ENCODE results near the gene KCNQ1.

Gene KCNQ1

DNA sequence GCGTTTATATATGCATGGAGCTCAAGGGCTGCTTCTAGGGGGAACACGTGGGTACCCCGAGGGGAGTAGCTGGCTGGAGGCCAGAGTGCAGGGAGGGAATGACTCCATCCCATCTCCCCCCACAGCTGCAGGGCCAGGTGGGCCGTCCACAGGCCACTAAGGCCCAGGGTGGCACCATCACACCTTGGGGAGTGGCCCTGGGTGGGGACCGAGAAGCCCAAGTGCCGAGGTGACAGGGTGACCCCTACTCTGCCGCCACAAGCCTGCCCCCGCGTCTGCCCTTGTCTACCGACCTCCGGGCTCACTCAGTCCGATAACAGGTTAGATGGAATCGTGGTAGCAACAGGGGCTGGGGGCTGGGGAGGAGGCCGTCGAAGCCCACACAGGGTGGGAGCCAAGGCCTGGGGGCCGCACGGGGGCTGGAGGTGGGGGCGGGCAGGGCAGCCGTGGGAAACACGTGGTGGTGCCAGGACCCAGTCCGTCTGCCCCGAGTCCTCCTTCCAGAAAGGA is 129.3 kb downstream of the KCNQ1 start:
- no peak for DNase-seq

DNA sequence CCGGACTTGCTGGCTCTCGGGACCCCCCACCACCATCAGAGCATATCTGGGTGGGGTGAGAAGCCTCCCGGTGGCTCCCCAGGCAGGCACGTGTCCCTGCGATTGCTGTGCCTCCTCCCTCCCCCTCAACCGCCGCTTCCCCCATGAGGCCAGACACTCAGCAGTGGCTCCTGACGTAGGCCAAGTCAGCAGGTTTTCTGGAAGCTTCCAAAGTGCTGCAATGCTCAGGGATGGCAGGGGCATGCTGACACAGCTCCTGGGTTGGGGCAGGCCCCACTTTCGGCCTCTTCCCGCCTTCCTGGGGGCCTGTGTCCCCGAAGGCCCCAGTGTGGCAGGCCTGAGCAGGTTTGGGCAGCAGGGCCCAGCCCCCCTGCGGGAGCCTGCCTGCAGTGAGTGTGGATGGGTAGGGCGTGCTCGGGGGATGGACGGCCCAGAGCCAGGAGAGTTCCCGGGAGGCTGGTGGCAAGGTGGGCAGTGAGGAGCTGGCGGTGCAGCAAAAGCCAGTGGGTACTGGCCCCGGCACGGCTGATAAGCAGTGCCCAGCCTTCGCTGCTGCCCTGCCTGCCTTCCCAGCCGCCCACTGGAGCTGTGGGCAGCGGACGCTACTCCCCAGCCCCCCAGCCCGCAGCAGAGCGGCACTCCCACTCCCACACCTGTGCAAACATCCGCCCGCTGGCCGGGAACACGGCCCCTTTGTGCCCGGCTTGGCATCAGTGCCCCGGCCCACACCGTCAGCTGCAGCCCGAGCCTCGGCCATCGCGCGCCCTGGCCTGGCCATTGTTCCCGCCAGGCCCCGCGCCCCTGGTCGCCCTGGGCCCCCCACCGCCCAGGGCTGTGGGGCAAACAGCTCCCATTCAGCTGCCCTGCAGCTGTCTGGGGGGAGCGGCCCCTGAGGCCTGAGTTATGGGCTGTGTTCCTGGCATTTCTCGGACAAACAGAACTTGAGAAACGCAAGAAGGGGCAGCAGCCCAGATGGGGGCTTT is 130.0 kb downstream of the KCNQ1 start:
- DNase-seq: peak; percentile 52

DNA sequence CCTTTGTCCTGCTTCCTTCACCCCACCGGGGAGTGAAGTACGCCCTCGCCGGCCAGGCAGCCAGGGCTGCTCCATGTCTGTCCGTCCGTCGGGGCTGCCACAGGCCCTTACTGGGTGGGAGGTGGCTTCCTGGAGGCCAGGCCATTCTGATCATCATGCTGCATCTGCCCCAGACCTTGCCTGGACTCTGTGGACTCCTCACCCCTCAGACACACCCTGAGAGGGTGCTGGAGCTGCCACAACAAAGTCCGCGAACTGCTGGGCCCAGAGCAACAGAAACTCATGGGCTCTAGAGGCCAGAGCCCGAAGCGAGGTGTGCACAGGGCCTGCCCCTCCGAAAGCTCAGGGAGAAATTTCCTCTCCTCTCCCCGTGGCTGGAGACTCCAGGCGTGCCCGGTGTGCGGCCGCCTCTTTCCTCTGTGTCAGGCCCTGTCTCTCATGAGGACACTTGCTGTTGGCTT is 130.8 kb downstream of the KCNQ1 start:
- peak; percentile 38 for DNase-seq

DNA sequence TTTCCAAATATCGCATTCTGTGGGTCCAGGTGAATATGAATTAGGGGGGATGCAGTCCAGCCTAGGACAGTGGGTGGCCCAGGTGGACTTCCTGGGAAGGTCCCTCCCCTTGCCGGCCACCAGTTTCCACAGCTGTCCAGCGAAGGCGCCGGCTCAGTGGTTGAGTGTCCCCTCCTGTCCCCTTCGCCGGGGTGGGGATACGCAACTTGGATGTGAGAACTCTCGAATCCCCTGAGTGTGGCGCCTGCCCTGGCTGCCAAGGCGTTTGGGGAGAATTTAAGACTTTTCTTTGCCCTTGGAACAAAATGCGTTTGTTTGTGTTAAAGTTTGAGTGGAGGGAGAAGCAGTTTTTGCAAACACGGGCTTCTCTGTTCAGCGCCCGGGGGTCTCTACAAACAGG is 131.3 kb downstream of the KCNQ1 start:
- DNase-seq: peak; percentile 47

DNA sequence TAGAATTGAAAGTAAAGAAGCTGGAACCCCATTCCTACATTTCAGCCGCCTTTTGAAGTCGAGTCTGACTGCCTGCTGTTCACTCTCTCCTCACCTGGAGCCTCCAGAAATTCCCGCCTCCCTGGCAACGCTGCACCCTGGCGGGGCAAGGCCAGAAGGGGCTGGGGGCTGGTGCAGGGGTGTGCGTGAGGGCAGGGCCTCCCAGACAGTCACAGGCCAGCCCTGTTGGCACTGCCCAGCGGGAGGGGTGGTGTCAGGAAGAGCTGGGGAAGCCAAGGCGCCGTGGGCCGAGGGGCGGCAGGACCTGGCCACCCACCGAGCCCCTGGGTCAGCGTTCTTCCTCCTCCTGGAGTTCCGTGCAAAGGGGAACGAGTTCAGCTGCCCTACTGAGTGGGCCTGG is 131.7 kb downstream of the KCNQ1 start:
- peak; percentile 47 for DNase-seq

DNA sequence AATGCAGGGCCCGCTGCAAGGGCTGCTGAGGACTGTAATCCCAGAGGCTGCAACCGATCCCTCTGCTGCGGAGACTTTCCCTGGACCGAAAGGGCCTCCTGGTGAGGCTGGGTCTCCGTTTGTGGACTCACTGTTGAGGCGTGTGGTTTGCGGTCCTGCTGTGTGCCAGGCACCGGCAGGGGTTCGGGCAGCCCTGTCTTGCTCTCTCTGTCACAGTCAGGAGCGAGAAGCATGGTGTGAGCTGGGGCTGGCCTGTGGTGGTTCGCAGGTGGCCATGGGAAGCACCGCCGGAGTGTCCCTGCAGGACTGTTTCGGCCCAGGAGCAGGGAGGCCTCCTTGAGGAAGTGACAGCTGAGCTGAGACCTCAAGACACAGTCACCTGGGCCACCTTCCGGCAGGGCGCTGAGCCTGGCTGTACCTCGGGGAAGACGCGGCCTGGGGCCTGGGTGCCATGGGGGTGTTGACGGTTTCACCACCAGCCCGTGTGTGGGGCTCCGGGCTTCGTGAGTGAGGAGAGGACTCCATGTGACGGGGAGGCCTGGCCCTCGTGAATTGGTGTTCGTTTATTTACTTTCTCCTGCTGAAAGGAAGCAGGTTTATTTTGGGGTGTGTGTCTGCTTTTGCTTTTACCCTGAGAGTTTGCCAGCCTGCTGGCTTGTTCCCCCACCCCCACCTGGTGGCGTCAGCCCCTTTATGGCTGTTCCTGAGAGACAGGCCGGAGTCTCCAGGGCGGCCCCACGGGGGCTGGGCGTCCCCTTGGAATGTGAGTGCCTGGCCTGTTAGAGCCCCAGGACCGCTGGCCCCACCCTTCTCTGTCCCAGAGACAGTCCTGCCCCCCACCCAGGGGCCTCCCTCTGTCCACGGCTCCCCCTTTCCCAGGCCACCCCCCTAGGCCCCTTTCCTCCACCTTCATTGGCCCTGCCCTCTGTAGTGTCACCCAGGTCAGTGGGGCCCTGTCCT is 132.5 kb downstream of the KCNQ1 start:
- peak; percentile 54 for DNase-seq

DNA sequence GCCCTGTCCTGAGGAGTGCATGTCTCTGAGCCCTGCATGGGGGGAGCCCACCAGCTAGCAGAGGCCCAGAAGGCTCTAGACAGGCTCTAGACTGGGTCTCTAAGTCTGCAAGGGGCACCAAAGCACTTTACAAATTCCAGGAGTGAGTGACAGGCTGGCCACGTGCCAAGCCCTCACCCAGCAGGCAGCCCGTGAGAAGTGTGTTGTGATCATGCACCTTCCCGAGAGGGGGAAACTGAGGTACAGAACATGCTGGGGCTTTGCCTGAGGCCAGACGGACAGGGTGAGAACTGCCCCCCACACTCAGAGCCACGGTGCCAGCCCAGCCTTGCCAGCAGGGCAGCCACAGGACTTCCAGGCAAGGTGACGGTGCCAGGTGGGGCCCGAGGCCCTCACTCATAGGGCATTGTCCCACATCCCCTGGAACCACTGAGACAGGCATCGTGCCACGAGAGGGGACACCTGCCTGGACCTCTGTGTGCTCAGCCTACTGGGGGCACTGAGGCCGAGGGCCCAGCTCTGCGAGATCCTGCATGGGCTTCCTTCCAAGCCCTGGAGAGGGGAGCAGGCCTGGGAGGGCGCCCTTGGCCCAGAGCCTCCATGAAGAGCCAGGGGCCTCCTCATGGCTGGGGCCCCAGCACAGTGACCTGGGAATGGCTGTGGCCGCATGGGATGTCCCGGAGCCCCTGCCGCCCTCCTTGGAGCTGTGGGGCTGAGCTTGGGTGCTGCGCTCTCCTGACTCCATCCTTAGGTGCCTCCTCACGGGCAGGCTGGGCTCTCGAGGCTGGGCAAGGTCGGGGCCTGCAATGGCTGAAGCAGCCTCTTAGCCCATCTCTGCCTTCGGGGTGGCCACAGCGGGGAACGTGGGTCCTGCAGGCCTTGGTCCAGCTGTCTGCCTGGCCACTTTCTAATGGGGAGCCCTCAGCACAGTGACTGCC is 133.5 kb downstream of the KCNQ1 start:
- peak; percentile 48 for DNase-seq

DNA sequence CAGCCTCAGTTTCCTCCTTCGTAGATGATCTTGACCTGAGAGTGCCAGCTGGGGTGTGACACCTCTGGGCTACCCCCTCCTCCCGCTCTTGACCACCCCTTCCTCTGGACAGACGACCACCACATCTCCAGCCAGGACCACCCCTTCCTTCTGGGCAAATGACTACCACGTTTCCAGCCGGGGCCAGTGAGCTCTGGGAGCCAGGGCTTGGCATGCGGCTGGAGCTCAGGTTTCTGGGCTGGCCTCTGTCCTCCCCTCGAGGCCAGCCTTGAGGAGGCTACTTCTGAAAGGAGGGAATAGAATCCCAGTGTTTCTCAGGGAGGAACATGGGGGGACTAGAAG is 134.1 kb downstream of the KCNQ1 start:
- DNase-seq: no peak

DNA sequence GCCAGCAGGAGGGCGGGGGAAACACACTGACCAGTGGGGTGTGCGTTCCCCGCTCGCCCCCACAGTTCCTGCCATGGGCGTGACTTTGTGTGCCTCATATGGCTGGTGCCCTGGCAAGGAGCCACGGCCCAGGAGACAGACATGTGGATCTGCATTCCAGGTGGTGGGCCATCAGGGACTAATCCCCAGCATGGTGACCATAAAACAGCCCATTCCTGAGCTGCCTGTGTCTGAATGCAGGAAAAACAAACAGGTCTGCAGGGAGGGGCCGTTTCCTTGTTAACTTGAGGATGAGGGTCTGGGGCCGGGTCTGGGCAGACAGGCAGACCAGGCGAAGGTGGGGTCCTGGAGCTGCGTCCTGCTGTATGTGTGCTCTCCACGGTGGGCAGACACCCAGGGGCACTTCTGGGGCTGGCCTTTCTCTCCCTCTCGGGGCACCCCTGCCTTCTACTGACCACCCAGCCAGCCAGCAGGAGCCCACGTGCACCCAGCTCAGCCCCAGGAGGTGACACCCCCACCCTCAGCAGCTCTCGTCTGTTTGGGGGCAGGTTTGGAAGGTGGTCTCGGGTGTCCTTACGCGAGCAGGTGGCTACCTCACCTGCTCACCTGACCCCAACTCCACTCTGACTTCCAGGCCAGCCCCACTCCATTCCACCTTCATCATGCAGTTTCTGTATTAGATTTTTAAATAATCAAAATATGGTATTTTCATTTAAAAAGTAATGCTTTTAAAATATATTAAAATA is 134.7 kb downstream of the KCNQ1 start:
- peak; percentile 66 for DNase-seq

DNA sequence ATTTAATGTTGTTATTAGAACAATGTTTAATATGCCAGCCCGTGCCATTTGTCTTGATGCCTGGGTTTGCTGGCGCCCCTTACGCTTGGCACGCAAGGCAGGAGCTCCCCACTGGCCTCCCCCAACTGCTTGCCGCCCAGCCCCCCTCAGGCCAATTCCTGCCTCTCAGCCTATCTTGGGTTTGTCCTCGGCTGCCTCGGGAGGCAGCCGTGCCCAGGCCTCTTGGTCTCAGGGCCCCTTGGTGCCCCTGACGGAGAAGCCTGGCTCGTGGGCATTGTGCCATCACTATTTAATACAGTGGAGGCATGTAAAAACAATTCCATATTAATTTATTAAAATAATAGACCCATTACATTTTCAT is 135.2 kb downstream of the KCNQ1 start:
- DNase-seq: peak; percentile 28

DNA sequence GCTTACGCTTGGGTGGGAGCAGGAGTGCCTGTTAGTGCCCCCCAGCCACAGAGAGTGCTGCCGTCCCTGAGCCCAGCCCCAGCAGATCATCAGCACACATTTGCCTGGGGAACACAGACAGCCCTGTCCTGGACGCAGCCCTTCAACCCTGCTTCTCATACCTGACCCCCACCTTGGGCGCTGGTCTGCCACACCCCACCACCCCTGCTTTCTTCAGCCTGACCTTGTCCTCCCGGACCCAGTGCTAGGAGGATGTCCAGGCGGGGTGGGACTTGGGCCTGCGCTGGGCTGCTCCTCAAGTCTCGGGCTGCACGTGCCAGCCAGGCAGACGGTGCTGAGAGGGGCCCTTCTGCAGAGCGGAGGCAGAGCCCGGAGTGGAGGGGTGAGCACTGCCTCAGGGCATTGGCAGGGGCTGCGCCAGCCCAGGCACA is 135.8 kb downstream of the KCNQ1 start:
- peak; percentile 49 for DNase-seq

DNA sequence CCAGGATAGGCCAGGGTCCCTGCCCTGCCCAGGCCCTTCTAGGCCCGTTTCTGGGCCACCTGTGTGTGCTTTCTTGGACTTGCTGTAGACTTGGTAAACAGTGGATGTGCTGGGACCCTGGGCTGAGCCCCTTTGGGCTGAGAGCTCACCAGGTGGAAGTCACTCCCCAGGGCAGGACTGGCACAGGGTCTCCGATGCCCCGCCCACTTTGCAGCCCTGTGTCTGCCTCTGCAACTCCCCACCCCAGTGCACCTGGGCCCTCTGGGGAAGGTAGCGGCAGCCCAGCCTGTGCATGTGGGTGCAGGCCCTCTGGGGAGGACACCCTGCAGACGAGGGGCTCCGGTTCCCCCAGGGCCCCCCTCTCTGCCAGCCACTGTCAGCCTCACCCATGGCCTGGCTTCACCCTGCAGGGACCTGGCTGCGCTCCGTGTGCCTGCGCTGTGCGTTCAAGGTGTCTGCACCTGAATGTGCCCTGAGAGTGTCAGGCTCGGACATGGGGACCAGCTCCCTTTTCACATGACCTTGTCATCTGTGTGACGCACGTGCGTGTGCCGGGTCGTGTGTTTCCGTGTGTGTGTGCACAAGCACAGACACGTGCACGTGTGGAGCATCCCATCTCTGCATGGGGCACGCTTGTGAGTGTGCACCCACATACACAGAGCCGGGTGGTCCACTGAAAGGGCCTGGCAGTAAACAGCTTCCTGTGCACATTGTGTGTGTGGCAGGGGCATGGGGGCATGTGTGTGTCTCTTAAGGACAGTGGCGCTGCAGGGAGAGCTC is 136.5 kb downstream of the KCNQ1 start:
- DNase-seq: peak; percentile 43

DNA sequence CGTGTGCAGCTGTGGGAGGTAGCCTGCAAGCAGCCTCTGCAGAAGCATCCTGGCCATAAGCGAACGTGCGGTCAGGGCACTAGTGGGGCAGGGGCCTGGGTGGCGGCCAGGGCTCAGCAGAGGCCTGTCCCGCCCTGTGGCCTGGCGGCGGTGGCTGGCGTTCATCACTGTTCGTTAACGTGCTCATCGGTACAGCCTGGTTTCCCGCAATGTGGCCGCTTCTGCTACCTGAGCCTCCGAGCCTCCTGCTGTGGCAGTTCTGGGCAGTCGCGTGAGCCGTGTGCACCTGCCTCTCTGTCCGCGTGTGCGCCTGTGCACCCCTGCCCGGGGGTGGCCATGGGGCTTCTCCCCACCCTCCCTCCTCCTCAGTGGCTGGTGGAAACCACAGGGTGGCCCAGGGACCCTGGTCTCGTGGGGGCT is 137.1 kb downstream of the KCNQ1 start:
- peak; percentile 41 for DNase-seq

DNA sequence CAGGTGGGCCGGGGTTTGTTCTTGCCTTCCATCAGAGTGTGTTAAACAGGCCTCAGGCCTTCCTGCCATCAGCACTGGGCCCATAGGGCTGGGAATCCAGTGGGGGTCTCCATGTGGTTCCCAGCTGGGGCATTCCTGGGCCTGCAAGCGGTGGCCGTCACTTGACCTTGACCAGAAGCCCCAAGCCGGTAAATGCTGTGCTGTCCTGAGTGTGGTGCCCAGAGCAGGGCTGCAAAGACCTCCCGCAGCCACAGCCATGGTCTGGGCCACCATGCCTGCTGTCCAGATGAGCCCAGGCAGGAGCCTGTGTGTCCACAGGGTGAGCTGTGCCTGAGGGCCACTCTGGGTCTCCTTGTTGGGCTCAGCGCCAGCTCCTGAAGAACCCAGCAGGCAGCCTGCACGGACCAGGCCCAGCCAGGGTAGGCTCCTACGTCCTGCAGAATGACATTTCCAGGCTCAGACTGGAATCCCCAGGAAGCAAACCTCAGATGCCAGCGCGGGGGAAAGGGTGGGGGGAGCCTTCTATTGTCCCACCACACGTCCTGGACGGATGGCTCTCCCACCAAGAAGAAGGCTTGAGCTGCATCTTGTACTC is 137.6 kb downstream of the KCNQ1 start:
- DNase-seq: peak; percentile 57

DNA sequence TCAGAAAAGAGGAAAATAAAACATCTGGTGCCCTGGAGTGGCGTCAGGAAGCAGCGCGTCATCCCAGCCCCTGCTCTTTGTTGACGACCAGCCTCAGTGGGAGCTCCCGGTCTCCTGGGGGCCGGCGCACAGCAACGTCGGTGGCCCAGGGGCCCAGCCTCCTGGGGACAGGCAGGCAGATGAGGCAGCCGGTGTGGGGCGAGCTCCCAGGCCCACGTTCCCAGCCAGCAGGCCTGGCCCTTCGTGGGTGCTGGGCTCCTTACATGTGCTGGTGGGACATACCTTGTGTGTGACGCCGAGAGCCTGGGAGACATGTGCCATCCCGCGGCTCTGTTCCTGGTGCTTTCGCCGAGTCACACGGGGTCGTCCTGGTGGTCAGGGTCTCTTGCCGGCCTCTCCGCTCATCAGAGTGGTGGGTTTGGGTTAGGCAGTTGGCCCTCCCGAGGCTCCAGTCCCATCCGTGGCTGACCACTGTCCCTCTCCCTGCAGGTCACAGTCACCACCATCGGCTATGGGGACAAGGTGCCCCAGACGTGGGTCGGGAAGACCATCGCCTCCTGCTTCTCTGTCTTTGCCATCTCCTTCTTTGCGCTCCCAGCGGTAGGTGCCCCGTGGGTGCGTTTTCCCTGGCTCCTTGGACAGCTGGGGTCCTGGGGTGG is 138.3 kb downstream of the KCNQ1 start:
- DNase-seq: peak; percentile 54

DNA sequence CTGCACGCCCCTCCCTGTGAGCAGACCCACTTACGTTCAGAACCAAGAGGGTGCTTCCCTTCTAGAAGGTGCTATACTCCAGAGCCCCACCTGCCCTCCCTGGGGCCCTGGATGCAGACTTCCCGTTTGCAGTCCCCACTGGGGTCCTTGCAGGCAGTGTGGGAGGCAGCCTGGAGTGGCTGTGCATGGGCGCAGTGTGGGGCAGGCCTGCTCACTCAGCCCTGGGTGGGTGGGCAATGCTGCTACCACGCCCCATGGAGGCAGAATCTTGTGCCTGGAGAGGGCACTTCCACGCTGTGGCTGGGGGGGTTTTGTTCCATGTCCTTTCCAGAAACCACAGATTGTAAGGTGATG is 138.8 kb downstream of the KCNQ1 start:
- no peak for DNase-seq

DNA sequence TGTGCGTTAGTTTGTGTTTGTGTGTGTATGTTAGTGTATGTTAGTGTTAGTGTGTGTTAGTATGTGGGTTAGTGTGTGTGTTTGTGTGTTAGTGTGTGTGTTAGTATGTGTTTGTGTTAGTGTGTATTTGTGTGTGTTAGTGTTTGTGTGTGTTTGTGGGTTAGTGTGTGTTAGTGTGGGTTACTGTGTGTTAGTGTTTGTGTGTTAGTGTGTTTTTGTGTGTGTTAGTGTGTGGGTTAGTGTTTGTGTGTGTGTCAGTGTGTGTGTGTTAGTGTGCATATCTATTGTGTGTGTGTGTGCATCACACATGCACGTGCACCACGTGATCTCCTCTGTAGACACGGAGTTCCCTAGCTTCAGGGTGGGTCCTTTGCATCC is 139.6 kb downstream of the KCNQ1 start:
- no peak for DNase-seq

DNA sequence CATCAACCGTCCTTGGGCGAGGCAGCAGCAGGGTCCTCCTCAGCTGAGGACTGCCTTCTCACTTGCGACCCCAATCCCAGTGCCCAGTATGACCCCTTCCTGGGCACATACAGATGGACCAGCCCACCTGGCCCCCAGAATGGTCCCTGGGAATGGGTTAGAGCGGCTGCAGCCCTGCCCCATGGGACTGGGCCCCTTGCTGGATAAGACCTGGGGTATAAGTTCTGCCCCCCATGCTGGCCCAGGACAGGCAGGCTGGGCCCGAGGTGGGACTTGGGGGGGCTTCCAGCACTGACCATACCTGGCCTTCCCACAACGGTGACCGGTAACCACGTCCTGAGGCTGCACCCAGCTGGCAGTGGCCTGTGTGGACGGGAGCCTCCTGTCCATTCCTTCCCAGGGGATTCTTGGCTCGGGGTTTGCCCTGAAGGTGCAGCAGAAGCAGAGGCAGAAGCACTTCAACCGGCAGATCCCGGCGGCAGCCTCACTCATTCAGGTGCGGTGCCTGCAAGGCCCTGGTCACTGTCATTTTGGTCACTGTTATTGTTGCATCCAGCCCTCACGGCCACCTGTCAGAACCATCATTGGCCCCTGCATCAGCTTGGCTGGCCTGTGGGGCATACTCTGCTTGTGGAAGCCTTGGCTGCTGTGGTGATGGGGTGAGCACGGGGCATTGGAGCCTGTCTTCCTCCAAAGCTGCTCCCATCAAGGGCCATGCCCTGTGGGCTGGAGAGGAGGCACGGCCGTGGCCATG is 140.2 kb downstream of the KCNQ1 start:
- peak; percentile 46 for DNase-seq

DNA sequence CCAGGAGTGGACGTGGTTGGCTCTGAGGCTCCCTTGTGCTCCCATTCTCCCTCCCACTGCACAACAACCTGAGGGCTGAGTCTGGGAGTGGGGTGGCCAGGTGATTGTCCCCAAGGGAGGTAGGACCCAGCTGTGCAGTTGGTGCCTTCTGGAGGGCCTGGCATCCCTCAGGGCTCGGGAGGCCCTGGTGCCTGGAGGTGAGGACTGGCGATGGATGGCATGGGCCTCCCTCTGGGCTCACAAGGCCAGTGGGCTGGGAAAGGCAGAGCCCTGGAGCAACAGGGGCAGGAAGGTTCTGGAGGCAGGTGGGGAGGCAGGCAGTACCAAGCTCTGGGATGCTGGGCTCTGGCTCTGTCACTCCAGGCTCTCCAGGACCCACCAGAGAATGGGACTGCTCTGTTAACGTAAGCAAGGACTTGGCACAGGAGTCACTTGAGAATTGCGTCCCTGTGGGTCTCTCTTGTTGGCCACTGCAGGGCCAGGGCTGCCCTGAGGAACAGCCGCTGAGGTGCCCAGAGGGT is 140.8 kb downstream of the KCNQ1 start:
- DNase-seq: peak; percentile 44
